ENCODE results near the gene LAMA5. TPM values are rescaled to one million over a fixed set of nuclear protein-coding genes. Genes with fewer than 3 reads are reported as not detected.

LAMA5 gene
- total RNA-seq, 1 donor from 2014 or later = 150 TPM

GRCh38 chr20:62365814-62366369 lies 1.2 kb downstream of the LAMA5 start:
- Histone ChIP-seq H3K27ac (peak overlapping the region; percentile 82), H3K27me3 (no peaks in the 10 kb centered on the region), H3K4me3 (peak overlapping the region; percentile 61), H3K9me3 (no peaks in the 10 kb centered on the region), H3K36me3 (no peaks in the 10 kb centered on the region), H3K4me1 (peaks cover 95% of the 10 kb centered on the region)
- no peak for DNase-seq (ENCODE audit: extremely low spot score in 2 of 2)
- intact Hi-C loops (cut with DNase I) = no loop called here
- TF ChIP-seq CTCF (IDR thresholded peaks at IDR 0.05) (no peak), POLR2AphosphoS5 (IDR thresholded peaks at IDR 0.05; ENCODE audit: insufficient read depth in 1 of 2, low read depth in 1 of 2) (peak in 1 of 2 donors; percentile 34)

- no peaks in the 10 kb centered on the region for H3K9me3 ChIP-seq
- H3K27me3 ChIP-seq = no peaks in the 10 kb centered on the region
- H3K27ac ChIP-seq = peak overlapping the region; percentile 82
- peaks cover 92% of the 10 kb centered on the region for H3K4me1 ChIP-seq
- no peaks in the 10 kb centered on the region for H3K36me3 ChIP-seq
- no peak for TF ChIP-seq CTCF (IDR thresholded peaks at IDR 0.05)
- TF ChIP-seq POLR2AphosphoS5 (IDR thresholded peaks at IDR 0.05; ENCODE audit: insufficient read depth in 1 of 2, low read depth in 1 of 2) = peak in 1 of 2 donors; percentile 28
- intact Hi-C loops (cut with DNase I) = no loop called here
- no peak for DNase-seq (ENCODE audit: extremely low spot score in 2 of 2)
- H3K4me3 ChIP-seq = peak overlapping the region; percentile 14 to 61
Measured at GRCh38 chr20:62364911-62365736, 2.0 kb downstream of the LAMA5 start.

- Histone ChIP-seq H3K36me3 (no peaks in the 10 kb centered on the region), H3K9me3 (no peaks in the 10 kb centered on the region), H3K27me3 (no peaks in the 10 kb centered on the region), H3K4me1 (peaks cover 91% of the 10 kb centered on the region), H3K27ac (peak overlapping the region; percentile 82), H3K4me3 (peak overlapping the region; percentile 14 to 61)
- TF ChIP-seq POLR2A (IDR thresholded peaks at IDR 0.05) (no peak), POLR2AphosphoS5 (IDR thresholded peaks at IDR 0.05; ENCODE audit: insufficient read depth in 1 of 2, low read depth in 1 of 2) (peak in 1 of 2 donors; percentile 23)
- no peak for DNase-seq (ENCODE audit: extremely low spot score in 2 of 2)
- intact Hi-C loops (cut with DNase I) = no loop called here
Measured at GRCh38 chr20:62363920-62364851, 2.9 kb downstream of the LAMA5 start.

- no peaks in the 10 kb centered on the region for H3K27me3 ChIP-seq
- TF ChIP-seq POLR2AphosphoS5 (IDR thresholded peaks at IDR 0.05; ENCODE audit: insufficient read depth in 1 of 2, low read depth in 1 of 2) = no peak
- TF ChIP-seq POLR2A (IDR thresholded peaks at IDR 0.05) = no peak
- TF ChIP-seq CTCF (IDR thresholded peaks at IDR 0.05) = no peak
- H3K9me3 ChIP-seq = no peaks in the 10 kb centered on the region
- H3K36me3 ChIP-seq = no peaks in the 10 kb centered on the region
- peak overlapping the region; percentile 82 for H3K27ac ChIP-seq
- peaks cover 91% of the 10 kb centered on the region for H3K4me1 ChIP-seq
- intact Hi-C loops (cut with DNase I) = no loop called here
- no peak for DNase-seq (ENCODE audit: extremely low spot score in 2 of 2)
- peak overlapping the region in 1 of 2 donors; percentile 61 for H3K4me3 ChIP-seq
Measured at GRCh38 chr20:62362991-62363919, 3.9 kb downstream of the LAMA5 start.

Data from vagina (tissue), 2 donors.